Fibroblast of lung (primary cell): ENCODE data around the gene ATP5F1E. TPM values are rescaled to one million over a fixed set of nuclear protein-coding genes. Genes with fewer than 3 reads are reported as not detected.
"Not testable (repeated sequence)": the region's sequence is repeated elsewhere in the genome, so short reads cannot be mapped to it uniquely, and the experiment has no call there.

Source experiments
- DNase-seq, 2 donors: peaks; one replicate each; pipeline versions ENCODE4 v3.0.0 to v3.0.0-alpha.2; 2010; ENCODE audit warnings: low read depth in 2 of 2
- H2AFZ ChIP-seq: 2 replicates; pipeline ENCODE4 v1.5.1; 2012; ENCODE audit warnings: low read length, control low read depth, inconsistent platforms
- H3K27ac ChIP-seq: 2 replicates; pipeline ENCODE4 v1.5.1; 2011; ENCODE audit warnings: low read length, control low read depth; ENCODE audit not compliant: insufficient read depth
- H3K27me3 ChIP-seq: 2 replicates; pipeline ENCODE4 v1.5.1; 2011; ENCODE audit warnings: mild to moderate bottlenecking, low read length; ENCODE audit not compliant: control insufficient read depth, insufficient read depth
- H3K36me3 ChIP-seq: 2 replicates; pipeline ENCODE4 v1.5.1; 2011; ENCODE audit warnings: low read length; ENCODE audit not compliant: control insufficient read depth, insufficient read depth
- H3K4me1 ChIP-seq: 2 replicates; pipeline ENCODE4 v1.5.1; 2011; ENCODE audit warnings: low read length; ENCODE audit not compliant: control insufficient read depth, insufficient read depth; ENCODE audit errors: extremely low read depth
- H3K4me2 ChIP-seq: 2 replicates; pipeline ENCODE4 v1.5.1; 2011; ENCODE audit warnings: low read length, control low read depth; ENCODE audit not compliant: insufficient read depth; ENCODE audit errors: extremely low read depth
- H3K4me3 ChIP-seq, 4 experiments: fragments of 200-600 bp in 1 of 4; sonication (generic) in 1 of 4; replicated peaks in 1 of 4; 2 replicates each; pipeline ENCODE4 v1.5.1; 2011 to 2016; ENCODE audit warnings: low read length in 4 of 4, low read depth in 3 of 4, mild to moderate bottlenecking in 3 of 4, control low read depth in 2 of 4, inconsistent platforms in 1 of 4, mixed read lengths in 1 of 4; ENCODE audit not compliant: insufficient read depth in 1 of 4; ENCODE audit errors: control extremely low read depth in 1 of 4
- H3K79me2 ChIP-seq: 2 replicates; pipeline ENCODE4 v1.5.1; 2012; ENCODE audit warnings: mild to moderate bottlenecking, low read length, inconsistent platforms; ENCODE audit not compliant: control insufficient read depth, insufficient read depth
- H3K9ac ChIP-seq: 2 replicates; pipeline ENCODE4 v1.5.1; 2011; ENCODE audit warnings: mild to moderate bottlenecking, low read length, control low read depth; ENCODE audit not compliant: insufficient read depth
- H3K9me3 ChIP-seq: 2 replicates; pipeline ENCODE4 v1.5.1; 2012; ENCODE audit warnings: low read depth, low read length; ENCODE audit not compliant: control insufficient read depth, insufficient read depth
- H4K20me1 ChIP-seq: 2 replicates; pipeline ENCODE4 v1.5.1; 2011; ENCODE audit warnings: low read length; ENCODE audit not compliant: control insufficient read depth, insufficient read depth; ENCODE audit errors: extremely low read depth
- CTCF ChIP-seq, 2 donors: IDR thresholded peaks in 1 of 2; conservative IDR thresholded peaks in 1 of 2; 1 replicate in 1 of 2; 2 replicates in 1 of 2; pipeline ENCODE4 v1.5.1; 2011 to 2012; ENCODE audit warnings: low read length in 2 of 2, control low read depth in 1 of 2, inconsistent platforms in 1 of 2, low read depth in 1 of 2, mild to moderate bottlenecking in 1 of 2
- EZH2 ChIP-seq: IDR thresholded peaks from 2 replicates; pipeline ENCODE4 v1.5.1; 2012; ENCODE audit warnings: low read length, control low read depth, mild to moderate bottlenecking; ENCODE audit errors: missing control alignments
- polyA plus RNA-seq, 2 donors: library from polyadenylated mRNA; depleted of rRNA in 1 of 2; stranded (reverse) in 1 of 2; unstranded in 1 of 2; fragments of >200 nt; gene quantifications; 2 replicates each; pipeline ENCODE4 v1.2.1, GENCODE V29; 2011 to 2012; ENCODE audit warnings: missing spikeins in 1 of 2
- total RNA-seq: library from RNA; depleted of rRNA; stranded (reverse); fragments of >200 nt; gene quantifications from 2 replicates; pipeline ENCODE4 v1.2.1, GENCODE V29; 2014

Gene ATP5F1E
- total and polyA plus RNA-seq, 2 donors (not counting 1 experiment from before 2014, with no cell fraction given) = 37.8 to 56.5 TPM

- no peak overlapping the region for H3K4me3 ChIP-seq
- H3K27me3 ChIP-seq = no peaks in the 10 kb centered on the region
- H4K20me1 ChIP-seq = no peaks in the 10 kb centered on the region
- H3K9ac ChIP-seq = no peak overlapping the region
- H3K36me3 ChIP-seq = peaks cover 14% of the 10 kb centered on the region
- no peak overlapping the region for H2AFZ ChIP-seq
- DNase-seq = no peak
- peaks cover 36% of the 10 kb centered on the region for H3K79me2 ChIP-seq
- no peaks in the 10 kb centered on the region for H3K4me1 ChIP-seq
- H3K27ac ChIP-seq = no peak overlapping the region
- TF ChIP-seq CTCF (conservative IDR thresholded peaks at IDR 0.05 in 1 of 2, IDR thresholded peaks at IDR 0.05 in 1 of 2; ENCODE audit: low read depth in 1 of 2, low read length in 2 of 2) = no peak
- TF ChIP-seq EZH2 = no peak
- H3K9me3 ChIP-seq = no peaks in the 10 kb centered on the region
- no peak overlapping the region for H3K4me2 ChIP-seq
Observed at GRCh38 chr20:58986286-58986967, 45.7 kb downstream of the ATP5F1E start.

- Histone ChIP-seq H3K9me3 (no peaks in the 10 kb centered on the region), H3K4me2 (no peak overlapping the region), H3K36me3 (peaks cover 7% of the 10 kb centered on the region), H2AFZ (no peak overlapping the region), H3K27me3 (no peaks in the 10 kb centered on the region), H3K4me1 (no peaks in the 10 kb centered on the region), H4K20me1 (no peaks in the 10 kb centered on the region), H3K27ac (no peak overlapping the region), H3K9ac (no peak overlapping the region), H3K4me3 (no peak overlapping the region), H3K79me2 (peaks cover 36% of the 10 kb centered on the region)
- DNase-seq = no peak
- no peak for TF ChIP-seq EZH2
- TF ChIP-seq CTCF (conservative IDR thresholded peaks at IDR 0.05 in 1 of 2, IDR thresholded peaks at IDR 0.05 in 1 of 2; ENCODE audit: low read depth in 1 of 2, low read length in 2 of 2) = no peak
Observed at GRCh38 chr20:58985656-58986055, 46.5 kb downstream of the ATP5F1E start.

GRCh38 chr20:58984691-58985090 lies 47.4 kb downstream of the ATP5F1E start:
- no peak for DNase-seq
- Histone ChIP-seq H3K4me2 (no peak overlapping the region), H3K4me1 (no peaks in the 10 kb centered on the region), H3K27ac (no peak overlapping the region), H3K9me3 (no peaks in the 10 kb centered on the region), H4K20me1 (no peaks in the 10 kb centered on the region), H3K27me3 (no peaks in the 10 kb centered on the region), H3K4me3 (no peak overlapping the region), H2AFZ (no peak overlapping the region), H3K9ac (no peak overlapping the region), H3K36me3 (peaks cover 6% of the 10 kb centered on the region), H3K79me2 (peaks cover 36% of the 10 kb centered on the region)
- TF ChIP-seq CTCF (conservative IDR thresholded peaks at IDR 0.05 in 1 of 2, IDR thresholded peaks at IDR 0.05 in 1 of 2; ENCODE audit: low read depth in 1 of 2, low read length in 2 of 2) (no peak), EZH2 (no peak)

GRCh38 chr20:58983115-58983468 lies 49.0 kb downstream of the ATP5F1E start:
- not testable (repeated sequence) for DNase-seq, H3K4me3 ChIP-seq, H3K9me3 ChIP-seq, H3K9ac ChIP-seq, H3K27me3 ChIP-seq, H2AFZ ChIP-seq, H3K4me1 ChIP-seq, H3K4me2 ChIP-seq, H4K20me1 ChIP-seq, H3K27ac ChIP-seq, H3K36me3 ChIP-seq
- peaks cover 36% of the 10 kb centered on the region for H3K79me2 ChIP-seq
